COLO668 (cell line): ENCODE results near the gene HLA-G.

Source experiments
- DNase-seq: peaks from one replicate; lab custom pipeline; 2025; ENCODE audit not compliant: unreplicated experiment; lab: John Stamatoyannopoulos, UW

HLA-G gene

DNA sequence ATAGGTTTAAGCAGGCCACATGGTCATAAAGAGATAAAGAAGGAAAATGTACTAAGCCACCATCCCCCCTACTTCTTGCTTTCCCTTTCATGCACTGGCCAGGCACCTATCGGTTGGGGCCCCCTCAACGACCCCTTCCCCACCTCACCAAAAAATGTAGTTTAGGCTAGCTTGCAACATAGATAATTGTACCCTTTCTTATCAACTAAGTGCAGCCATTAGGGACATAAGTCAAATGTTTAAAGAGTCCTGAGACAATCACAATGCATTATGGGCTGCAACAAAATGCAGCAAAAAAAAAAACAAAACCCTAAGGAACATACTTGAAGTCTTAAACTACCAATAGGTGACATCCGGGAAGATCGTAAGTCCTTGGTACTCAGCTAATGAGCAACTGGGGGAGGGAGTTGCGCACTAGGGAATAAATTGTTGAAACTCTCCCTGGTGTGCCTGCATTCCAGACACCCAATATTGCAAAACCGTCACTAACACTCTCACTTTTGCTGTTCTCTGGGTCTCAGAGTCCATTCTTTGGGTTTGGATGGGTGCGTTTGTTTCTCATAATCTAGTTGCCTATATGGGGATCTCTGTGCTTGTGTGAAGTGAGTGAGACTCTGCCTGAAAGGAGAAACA is 12.4 kb upstream of the HLA-G start:
- no peak for DNase-seq

DNA sequence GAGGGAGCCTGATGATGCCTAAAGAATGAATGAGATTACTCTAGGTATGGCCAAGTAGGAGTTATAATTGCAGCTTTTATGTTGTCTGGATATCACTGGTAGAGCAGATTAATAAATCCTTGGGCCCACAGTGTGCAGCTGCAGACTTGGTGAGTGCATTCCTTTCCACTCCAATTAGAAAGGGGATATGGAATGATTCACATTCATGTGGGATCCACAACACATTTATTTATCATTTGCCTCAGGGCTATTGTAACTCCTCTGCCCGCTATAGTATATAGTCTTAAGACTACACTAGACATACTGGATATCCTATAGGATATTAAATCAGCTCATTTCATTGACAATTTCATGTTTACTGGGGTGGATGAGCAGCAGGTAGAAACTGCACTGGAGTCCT is 11.6 kb upstream of the HLA-G start:
- DNase-seq: no peak

DNA sequence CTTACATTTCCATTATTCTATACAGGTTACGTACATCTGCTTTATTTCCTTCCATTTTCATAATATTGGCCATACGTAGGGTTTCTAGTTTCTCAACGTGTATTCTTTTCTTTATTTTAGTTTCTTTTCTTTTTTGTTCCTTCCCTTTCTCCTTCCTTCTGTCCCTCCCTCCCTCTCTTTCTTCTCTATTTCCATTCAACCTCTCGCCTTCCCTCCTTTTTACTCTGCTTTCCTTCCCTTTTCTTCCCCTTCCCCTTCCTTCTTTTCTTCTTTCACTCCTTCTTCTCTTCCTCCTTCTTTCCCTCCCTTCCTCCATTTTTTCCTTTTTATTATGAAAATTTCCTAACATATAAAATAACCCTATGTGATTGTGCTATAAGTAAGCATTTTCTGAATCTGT is 8.7 kb upstream of the HLA-G start:
- no peak for DNase-seq

DNA sequence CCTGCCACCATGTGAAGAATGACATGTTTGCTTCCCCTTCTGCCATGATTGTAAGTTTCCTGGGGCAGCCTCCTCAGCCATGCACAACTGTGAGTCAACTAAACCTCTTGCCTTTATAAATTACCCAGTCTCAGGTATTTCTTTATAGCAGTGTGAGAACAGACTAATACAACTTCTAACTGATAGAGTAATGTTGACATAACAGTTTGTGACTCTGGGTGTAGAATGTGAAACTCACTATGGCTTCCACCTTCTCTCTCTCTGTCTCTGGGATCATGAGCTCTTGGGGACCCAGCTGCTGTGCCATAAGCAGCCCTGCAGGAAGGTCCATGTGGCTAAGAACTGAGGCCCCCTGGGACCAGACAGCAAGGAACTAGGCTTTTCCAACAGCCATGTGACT is 3.5 kb upstream of the HLA-G start:
- DNase-seq: no peak

GRCh38 chr6:29825848-29826247 is 1.8 kb upstream of the HLA-G start:
- DNase-seq: no peak

DNA sequence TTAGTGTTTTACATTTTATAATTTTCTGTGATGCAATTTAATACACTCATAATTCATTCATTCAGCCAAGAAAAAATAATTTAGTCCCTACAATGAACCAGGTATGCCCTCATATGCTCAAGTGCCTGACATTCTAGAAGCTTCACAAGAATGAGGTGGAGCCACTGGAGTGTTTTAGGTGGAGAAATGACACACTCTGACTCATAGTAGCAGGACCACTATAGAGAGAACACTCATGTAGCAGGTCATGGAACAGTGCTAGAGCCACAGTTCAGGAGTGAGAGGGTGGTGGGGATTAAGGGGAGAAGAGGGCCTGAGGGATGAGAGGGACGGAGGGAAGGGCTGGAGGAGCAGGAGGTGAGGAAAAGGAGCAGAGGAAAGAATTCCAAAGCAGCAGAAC is 1.4 kb upstream of the HLA-G start:
- no peak for DNase-seq

DNA sequence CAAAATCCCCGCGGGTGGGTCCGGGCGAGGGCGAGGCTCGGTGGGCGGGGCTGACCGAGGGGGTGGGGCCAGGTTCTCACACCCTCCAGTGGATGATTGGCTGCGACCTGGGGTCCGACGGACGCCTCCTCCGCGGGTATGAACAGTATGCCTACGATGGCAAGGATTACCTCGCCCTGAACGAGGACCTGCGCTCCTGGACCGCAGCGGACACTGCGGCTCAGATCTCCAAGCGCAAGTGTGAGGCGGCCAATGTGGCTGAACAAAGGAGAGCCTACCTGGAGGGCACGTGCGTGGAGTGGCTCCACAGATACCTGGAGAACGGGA is 809 bp downstream of the HLA-G start:
- no peak for DNase-seq

DNA sequence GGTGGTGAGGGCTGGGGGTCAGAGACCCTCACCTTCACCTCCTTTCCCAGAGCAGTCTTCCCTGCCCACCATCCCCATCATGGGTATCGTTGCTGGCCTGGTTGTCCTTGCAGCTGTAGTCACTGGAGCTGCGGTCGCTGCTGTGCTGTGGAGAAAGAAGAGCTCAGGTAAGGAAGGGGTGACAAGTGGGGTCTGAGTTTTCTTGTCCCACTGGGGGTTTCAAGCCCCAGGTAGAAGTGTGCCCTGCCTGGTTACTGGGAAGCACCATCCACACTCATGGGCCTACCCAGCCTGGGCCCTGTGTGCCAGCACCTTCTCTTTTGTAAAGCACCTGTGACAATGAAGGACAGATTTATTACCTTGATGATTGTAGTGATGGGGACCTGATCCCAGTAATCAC is 2.1 kb downstream of the HLA-G start:
- no peak for DNase-seq

GRCh38 chr6:29830409-29830808 is 2.8 kb downstream of the HLA-G start:
- DNase-seq: no peak

- DNase-seq: no peak
Observed at GRCh38 chr6:29831776-29832175, 4.2 kb downstream of the HLA-G start.

DNA sequence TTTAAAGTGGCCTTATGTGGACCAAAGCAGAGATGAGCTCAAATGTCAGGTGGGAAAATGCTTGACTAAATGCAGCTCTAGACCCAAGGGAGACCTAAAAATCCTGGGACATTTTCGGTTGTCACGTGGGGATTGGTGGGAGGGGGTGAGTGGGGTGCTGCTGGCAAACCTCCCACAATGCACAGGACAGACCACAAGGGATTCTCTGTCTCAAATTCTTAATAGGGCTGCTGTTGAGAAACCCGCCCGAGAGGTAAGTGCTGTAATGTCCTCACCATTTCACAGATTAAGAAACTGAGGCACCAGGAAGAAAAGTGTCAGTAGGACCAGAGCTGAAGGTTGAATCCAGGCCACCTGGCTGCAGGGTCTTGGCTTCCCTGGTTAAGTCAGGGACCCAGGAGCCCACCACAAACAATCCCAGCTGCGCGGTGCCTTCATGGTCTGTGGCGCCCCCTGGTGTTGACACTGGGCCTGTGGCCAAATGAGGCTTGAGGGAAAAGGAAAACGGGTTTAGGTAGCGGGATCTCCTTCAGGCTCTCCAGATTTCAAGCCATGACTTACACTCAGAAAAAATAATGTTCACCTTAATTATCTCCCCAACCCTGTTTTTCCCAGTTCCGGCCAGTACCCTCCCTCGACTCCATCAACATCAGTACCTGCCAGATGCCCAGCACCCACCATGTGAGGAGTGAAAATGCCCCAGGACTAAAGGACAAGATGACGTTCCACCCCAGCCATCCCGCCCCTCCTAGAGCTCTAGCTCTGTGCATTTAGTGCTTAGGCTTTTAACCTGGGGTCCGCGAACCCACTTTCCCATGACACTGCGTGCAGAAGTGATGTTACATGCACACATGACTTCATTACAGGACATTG is 7.2 kb downstream of the HLA-G start:
- DNase-seq: peak; percentile 0

DNA sequence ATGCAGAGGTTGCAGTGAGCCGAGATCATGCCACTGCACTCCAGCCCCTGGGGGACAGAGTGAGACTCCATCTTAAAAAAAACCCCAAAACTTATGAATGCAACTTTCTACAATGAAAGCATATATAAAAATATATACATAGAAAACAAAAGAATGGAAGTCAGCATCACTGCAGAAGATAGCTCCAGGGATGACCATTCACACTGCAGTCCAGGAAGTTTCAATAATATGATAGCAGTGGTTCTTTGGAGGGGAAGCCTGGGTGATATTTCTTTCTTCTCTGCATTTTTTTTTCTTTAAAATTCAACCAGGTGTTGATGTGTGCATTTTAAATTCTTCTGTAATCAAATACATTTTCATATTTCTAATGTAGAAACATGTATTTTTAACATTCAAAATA is 12.3 kb downstream of the HLA-G start:
- no peak for DNase-seq

GRCh38 chr6:29841030-29841429 is 13.4 kb downstream of the HLA-G start:
- no peak for DNase-seq

DNA sequence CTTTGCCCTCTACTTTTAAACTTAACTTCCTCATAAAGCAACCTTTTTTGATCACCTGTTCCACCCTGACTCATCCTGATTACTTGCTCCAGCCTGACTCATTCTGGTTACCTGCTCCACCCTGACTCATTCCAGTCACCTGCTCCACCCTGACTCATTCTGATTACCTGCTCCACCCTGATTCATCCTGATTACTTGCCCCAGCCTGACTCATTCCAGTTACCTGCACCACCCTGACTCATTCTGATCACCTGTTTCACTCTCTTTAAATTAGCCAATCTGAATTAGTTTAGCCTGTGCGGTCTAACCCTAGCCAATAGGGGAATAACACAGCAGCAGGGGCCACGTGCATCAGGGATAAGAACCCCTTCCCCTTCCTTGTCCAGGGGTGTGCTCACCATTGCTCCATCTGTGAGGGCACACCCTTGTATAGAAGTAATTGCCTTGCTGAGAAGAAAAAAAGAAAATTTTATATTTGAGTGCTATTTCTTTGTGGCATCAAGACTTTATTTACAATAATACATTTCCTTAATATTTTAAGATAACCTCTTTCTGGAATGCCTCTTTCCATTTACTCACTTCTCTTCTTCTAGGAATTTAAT is 17.9 kb downstream of the HLA-G start:
- DNase-seq: peak; percentile 3

DNA sequence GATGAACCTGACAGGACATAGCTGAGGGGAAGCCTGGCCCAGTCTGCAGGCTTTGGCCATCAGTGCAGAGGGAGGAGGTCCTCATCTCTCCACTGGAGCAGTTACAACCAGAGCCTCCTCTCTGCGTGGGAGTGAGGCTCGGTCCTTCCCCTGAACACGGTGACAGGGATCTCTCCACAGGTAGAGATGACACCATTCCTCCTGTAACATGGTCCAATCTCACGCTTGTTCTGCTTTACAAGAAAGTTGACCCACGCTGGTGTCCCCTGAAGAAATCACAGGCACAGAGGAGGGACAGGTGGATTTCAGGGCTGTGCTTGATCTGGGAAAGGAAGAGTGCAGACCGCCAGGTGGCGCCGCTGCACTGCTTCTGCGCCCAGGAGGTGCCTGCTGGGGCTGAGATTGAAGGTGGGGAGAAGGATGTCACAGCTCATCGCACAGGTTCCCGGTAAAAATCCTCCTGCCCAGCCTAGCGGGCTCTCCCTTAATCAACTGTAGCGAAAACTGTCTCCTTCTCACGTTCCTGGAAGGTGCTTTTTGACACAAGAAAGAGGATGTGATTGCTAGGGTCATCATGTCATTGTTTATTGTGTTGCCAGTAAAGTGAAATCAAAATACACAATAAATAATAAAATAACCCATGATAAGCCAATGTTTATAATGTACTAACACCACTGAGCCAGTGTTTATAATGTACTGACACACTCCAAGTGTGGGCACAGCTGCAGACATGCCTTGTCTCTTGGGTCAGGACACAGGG is 20.4 kb downstream of the HLA-G start:
- DNase-seq: peak; percentile 64

DNA sequence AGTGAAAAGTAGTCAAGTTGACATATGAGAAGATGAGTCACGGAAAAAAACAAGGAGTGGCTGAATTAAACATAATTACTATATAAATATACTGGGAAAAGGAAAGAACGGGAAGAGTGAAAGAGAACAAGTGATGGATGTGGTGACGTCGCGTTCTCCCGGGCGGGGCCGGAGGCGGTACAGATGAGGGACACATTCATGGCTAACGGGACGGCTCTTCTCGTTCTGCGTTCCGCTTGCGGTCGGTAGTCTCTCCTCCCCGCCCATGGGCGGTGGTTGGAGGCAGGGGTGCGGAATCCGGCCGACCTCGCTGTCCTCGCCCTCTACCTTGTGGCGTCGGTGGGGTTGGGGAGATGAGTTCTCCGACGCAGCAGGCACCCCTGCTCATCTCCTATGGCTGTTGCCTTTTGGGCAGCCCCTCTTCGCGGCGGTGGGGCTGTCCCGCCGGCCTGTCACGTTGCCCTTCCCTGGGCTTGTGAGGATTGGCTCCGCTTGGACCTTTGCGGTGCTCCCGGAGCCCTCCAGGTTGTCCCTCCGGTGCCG is 22.5 kb downstream of the HLA-G start:
- DNase-seq: peak; percentile 2

- no peak for DNase-seq
Observed at GRCh38 chr6:29851190-29851589, 23.6 kb downstream of the HLA-G start.

DNA sequence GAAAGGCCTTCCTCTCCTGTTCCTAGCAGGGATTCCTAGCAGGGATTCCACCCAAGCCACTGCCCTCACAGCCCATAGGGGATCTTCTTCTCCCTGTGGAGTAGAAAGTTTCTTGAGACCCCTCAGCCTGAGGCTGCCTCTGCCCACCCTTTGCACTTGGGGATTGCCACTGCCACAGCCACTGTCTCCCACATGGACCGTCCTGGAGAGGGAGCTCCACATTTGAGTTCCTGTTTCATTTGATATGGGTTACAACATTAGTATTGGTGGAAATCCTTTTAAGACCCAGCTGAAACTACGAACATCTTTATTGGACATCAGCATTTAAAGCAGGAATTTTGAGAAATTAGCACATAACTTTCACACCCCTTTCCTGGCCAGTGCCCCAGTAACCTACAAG is 25.6 kb downstream of the HLA-G start:
- DNase-seq: no peak

DNA sequence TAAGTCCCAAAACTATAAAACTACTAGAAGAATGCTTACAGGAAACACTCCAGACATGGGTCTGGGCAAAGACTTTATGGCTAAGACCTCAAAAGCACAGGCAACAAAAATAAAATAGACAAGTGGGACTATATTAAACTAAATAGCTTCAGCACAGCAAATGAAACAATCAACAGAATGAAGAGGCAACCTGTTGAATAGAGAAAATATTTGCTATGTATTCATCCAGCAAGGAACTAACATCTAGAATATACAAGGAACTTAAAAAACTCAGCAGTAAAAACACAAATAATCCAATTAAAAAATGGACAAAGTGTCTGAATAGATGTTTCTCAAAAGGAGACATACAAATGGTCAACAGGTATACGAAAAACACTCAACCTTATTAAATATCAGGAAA is 30.4 kb downstream of the HLA-G start:
- no peak for DNase-seq

DNA sequence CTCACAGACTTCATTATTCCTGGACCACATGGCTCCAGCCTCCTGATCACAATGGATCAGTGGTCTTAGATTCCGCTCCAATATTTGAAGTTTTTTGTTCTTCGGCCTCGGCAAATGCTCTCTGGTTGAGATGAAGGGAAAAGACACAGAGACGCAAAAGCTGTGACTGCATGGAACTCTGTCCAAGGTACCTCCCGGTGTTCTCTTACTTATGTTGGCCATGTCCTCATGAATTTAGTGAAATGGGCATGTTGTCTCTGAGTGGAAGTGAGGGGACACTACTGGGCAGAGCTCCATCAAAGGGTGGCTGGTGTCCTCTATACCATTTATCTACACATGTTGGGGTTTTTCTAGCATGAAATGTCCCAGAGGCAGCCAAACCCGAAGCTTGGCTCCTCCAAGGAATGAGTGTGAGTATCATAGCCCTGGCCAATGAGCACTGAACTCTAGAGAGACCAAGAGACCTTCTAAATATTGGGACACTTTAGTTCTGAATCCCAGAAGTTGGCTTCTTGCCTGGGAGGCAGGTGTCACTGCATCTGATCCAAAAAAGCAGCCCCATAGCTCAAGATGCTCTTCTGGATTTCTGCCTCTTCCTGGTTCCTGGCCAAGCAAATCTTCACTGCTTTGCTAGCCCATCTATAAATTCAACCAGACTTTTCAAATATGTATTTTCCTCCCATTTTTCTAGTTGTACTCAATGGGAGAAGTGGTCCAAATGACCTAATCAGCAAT is 34.1 kb downstream of the HLA-G start:
- DNase-seq: no peak
